Fibroblast of peridontal ligament (primary cell): ENCODE measurements around the gene CRMP1.
"Not testable (repeated sequence)": the region's sequence is repeated elsewhere in the genome, so short reads cannot be mapped to it uniquely, and the experiment has no call there.

Experiments used
- DNase-seq: peaks from one replicate; pipeline ENCODE4 v3.0.0-alpha.2; 2010; ENCODE audit errors: extremely low read depth

The CRMP1 gene

DNA sequence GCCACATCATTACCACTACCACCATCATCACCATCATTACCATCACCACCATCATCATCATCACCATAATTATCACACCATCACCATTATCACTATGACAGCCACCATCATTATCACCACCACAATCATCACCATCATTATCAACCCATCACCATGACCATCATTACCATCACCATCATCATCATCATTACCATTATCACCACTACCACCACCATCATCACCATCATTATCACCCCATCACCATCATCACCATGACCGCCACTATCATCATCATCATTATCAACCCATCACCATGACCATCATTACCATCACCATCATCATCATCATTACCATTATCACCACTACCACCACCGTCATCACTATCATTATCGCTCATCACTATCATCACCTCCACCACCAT, 36.5 kb downstream of the CRMP1 start:
- not testable (repeated sequence) for DNase-seq

DNA sequence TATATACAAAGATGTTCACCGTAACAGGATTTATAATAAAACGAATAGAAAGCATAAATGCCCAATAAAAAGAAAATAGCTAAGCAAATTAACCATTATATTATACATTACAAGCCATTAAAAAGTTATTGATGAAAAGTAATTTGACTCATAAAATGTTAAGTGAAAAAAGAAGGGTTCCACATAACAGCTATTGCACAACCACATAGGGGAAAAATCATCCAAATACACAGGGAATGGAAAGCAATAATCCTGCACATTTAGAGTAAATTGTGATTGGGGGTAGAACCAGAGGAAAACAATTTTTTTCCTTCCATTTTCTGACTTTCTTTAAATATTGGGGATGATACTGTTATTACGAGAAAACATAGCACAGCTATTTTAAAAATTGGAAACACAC, 38.0 kb downstream of the CRMP1 start:
- DNase-seq: no peak

DNA sequence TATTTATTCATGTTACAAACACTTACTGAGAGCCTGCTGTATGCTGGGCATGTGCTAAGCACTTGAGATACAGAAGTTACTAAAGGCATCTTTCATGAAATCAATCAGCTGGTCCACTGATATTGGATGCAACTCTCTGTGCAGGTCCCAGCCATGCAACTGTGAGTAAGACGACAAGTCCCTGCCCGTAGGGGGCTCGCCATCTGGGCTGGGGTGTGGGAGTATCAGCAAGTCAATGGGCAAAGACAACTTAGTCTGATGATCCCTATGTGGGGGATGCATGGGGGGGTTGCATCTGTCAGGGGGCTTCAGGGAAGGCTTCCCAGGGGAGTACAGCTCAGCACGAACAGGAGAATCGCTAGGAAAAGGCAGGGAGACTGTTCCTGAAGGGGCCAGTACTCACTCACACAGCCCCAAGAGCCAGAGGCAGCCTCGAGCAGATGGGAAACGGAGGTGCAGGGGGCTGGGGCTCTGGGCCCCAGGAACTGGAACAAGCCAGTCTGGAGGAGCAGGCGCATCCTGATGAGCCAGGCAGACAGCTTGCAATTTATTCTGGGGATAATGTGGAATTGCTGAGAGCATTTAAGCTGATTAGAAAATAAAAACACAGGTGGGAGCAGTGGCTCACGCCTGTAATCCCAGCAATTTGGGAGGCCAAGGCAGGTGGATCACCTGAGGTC, 40.2 kb downstream of the CRMP1 start:
- DNase-seq: no peak

GRCh38 chr4:5851637-5852301, 41.1 kb downstream of the CRMP1 start:
- no peak for DNase-seq

DNA sequence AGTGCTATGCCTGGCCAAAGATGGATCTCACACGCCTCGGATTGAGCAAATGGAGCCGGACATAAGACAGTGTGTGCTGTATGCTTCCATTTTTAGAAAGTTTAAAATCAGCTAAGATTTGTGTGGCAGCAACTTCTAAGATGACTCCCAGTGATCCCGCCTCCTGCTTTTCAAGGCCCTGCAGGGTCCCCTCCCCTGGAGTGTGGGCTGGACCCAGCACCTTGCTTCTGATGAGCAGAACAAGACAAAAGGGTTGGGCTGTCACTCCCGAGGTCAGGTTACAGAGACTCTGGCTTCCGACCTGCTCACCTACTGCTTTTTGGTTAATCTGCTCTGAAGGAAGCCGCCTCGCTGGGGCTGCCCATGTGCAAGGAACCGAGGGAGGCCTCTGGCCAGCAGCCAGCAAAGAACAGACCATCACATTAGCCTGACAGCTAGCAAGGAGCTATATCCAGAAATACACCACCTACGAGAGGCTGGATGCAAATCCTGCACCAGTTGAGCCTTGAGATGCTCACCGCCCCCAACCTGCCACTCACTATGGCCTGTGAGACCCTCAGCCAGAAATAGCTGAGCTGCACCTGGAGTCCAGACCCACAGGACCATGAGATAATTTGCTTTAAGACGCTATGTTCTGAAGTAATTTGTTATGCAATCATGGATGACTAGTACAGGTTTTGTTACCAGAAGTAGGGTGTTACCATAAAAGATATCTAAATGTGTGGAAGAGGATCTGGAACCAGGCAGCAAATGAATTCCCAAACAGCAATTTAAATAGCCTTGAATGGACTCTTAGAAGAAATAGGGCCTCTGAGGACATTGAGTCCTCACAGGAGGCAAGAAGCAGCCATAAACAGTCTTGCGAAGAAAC, 47.6 kb downstream of the CRMP1 start:
- no peak for DNase-seq

GRCh38 chr4:5843573-5844530, 49.0 kb downstream of the CRMP1 start:
- DNase-seq: no peak

DNA sequence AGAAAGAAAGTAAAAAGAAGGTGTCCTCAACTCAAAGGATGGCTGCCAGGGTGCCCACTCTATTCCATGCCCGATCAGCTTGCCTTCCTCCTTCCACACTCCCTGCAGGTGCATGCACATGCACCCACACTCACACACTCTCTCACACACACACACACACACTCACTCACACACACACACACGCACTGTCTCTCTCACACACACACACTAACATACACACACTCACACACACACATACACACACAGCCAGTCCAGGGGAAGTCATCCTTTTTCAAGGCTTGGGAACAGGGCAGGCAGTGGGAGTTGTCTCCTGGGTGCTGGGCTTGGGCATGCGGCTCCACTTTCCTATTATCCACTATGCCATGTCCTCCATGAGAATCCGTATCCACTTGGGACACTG, 50.4 kb downstream of the CRMP1 start:
- no peak for DNase-seq

DNA sequence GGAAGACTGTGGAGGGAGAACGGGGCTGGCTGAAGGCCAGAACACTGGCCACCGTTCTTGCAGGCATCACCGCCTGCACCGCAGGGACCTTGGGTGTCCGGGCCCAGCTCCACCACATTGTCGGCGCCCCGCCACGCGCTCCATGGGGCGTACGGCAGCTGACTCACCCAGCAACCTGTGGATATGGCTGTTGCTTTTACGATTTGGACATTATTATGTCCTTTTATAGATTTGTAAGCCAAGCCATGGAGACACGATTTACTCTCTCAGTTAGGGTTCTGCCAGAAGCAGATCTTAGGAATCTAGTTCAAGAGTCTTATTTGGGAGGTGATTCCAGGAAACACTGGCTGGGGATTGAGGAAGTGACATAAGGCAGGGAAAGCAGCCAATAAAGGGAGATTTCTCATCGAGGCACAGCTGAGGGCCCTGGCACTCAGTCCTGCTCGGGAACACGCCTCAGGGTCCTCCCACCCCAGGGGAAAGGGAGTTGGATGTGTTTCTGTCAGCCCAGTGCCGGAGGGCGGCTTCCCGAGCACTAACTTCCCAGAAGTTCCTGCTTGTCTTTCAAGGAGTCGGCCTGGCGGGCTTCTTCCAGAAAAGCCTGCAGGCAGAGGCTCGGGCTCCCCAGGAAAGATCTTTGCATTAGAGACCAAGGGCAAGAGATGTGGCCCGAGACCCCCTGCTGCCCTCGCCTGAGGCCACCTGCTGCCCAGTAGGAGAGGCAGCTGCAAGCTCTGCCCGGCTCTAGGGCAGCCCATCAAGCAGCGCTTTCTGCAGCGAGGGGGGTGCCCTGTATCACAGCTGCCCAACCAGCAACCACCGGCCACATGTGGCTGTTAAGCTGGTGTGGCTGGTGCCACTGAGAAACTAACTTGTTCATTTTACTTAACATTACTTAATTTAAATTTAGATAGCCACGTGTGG, 52.9 kb downstream of the CRMP1 start:
- no peak for DNase-seq

DNA sequence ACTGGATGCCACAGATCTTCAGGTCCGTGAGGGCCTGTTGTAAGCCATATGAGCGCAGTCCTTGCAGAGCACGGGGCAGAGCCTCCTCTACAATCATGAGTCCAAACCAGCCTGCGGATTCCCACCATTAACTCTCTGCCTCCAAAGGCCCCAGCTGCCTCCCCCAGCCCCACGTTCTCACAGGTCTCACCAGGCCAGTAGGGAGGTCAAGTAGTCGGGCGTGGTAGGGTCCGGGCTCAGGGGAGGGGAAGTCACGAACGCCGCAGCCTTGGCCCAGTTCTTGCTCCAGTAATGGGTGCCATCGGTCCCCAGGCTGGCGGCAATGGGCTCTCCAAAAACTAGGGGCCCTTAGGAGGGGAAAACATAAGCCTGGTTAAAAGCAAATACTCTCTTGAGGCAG, 53.6 kb downstream of the CRMP1 start:
- DNase-seq: no peak

DNA sequence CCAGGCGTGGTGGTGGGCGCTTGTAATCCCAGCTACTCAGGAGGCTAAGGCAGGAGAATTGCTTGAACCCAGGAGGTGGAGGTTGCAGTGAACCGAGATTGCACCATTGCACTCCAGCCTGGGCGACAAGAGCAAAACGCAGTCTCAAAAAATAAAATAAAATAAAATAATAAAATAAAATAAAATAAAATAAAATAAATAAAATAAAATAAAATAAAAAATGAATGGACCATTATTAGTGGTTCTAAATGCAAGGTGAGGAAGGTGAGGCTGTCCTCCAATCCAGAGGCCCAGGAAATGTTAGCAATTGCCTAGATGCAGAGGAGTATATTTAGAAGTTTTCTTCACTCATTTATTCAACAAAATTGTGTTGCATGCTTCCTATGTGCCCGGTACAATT, 55.4 kb downstream of the CRMP1 start:
- DNase-seq: not testable (repeated sequence)

- no peak for DNase-seq
Measured at GRCh38 chr4:5836943-5837342, 55.9 kb downstream of the CRMP1 start.

DNA sequence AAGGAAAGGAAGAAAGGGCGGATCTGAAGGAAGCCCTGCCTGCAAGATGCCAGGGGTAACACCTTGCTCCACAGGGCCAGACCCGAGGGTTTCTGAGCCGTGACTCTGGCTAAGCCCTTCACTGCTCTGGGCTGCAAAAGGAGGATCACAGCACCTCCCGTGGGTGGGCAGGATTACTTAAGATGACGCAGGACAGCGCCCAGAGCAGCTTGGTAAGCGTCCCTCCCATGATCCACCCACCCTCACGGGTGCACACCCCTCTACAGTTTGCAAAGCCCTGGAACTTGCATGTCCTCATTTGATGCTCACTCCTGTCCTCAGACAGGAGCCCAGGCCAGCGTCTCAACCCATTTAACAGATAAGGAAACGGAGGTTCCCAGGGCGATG, 64.9 kb downstream of the CRMP1 start:
- DNase-seq: no peak

DNA sequence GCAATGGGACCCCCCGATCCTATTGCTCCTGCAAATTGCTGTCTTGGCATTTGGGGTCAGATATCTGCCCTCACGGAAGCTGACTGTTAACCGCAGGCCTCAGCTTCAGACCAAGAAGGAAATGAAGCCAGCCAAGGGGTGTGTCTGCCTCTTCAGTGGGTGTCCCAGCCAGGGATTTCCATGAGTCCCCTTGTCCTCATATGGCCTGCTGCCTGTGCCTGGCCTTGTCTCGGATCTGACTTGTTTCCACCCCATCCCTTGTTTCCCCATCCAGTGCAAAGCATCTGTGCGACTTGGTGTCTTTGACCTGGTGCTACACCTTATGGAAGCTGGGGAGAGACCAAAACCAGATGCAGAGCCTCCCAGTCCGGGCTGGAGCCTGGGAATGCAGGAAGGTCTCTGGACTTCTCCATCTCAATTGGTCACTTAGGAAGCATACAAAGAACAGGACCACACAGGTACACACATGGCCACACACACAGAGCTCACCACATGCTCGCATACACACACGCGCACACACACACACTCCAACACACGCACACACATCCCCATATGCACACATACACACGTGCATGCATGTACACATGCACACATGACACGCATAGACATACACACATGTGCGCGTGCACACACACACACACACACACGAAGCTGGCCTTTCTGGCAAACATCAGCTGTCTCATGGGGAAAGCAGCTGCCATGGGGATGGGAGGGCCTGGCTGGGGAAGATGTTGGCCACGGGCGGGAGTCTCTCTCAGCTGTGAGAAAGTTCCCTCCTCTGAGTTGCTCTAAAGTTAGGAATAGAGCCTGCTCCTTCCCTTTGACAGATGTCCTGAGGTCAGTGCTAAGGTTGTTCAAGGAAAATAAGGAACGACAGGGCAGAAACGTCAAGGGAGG, 65.5 kb downstream of the CRMP1 start:
- no peak for DNase-seq

DNA sequence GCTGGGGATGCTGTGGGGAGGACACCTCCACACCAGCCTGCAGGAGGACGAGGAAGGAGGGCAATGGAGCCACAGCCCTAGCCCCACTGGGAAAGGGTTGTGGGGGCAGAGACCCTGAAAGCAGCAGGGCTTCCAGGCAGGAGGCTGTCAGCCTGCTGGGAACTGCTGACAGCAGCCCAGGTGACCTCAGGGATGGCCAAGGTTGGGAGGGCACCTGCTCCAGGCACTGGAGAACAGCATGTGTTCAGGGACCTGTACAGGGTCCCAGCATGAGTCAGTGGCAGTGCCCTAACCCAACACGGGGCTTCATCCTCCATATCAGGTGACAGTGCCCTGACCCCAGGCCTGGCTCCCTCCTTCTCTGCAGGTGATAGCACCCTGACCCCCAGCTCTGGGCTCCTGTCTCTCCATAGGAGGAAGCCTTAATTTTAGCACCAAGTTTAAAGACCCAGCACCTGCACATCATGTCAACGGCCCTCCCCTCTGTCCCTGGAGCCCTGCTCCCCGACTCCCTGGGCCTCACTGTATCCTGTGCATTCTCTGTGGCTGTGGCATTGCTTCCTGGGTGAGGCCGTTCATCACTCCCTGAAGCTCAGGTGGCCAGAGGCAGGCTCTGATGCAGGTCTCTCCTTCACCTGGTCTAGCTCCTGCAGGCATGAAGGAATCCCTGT, 66.3 kb downstream of the CRMP1 start:
- no peak for DNase-seq

GRCh38 chr4:5825321-5826041, 67.4 kb downstream of the CRMP1 start:
- DNase-seq: no peak

- DNase-seq: peak; percentile 56
Measured at GRCh38 chr4:5824635-5825034, 68.3 kb downstream of the CRMP1 start.

DNA sequence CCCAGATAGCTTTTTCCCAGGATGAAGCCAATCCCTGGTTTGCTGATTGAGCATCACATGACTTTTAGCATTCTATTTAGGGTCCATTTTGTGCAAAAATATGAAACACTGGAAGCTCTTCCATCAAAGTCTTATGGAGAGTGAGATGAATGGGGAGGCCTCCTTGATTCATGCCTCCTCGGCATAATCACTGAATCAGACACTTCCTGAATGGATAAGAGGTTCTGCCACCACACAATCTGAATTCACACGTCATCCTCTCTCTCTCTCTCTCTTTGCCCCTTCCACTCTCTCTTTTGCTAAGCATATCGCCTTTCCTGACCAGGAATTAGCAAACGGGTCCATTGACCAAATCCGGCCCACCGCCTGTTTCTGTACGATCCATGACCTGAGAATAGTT, 68.7 kb downstream of the CRMP1 start:
- DNase-seq: no peak

DNA sequence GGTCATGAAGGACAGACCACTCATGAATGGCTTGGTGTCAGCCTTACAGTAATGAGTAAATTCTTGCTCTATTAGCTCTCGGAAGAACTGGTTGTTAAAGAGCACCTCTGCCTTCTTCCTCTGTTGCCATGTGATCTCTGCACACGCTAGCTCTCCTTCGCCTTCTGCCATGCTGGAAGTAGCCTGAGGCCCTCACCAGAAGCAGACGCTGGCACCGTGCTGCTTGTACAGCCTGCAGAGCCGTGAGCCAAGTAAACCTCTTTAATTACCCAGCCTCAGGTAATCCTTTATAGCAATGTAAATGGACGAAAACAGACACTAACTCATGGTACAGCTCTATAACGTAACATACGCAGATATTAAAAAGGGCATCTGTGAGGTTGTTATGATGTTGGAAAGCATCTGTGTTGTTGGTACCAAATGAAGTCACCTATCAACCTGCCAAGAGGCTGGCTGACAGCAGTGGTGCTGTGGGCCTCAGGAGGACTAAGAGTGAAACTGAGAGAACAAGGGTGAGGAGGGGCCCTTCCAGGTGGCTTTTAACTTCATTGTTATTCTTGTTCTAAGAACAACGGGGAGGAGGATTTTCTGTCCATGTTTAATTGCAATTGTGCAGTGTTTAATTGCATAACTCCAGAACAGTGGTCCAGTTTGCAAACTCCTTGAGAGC, 69.2 kb downstream of the CRMP1 start:
- no peak for DNase-seq
